A673 (cell line): ENCODE results near the gene SPATA18.

ENCODE experiments used
- EZH2 ChIP-seq: fragments of 200-600 bp; sonication (generic); IDR thresholded peaks from 2 replicates; pipeline ENCODE4 v1.6.1; 2017; ENCODE audit warnings: borderline replicate concordance, low read depth, mild to moderate bottlenecking, mixed read lengths, antibody characterized with exemption, low read length; ENCODE audit not compliant: poor library complexity, severe bottlenecking
- TF ChIP-seq, protein P1 (sequence below): fragments of 300-800, 200-600 bp; sonication (generic); conservative IDR thresholded peaks from 2 replicates; pipeline ENCODE4 v1.5.1; 2017; ENCODE audit warnings: low read depth, mild to moderate bottlenecking, antibody characterized with exemption, low read length, moderate library complexity, mixed read lengths

GRCh38 chr4:52116641-52117040 lies 65.5 kb downstream of the SPATA18 start:
- TF ChIP-seq, protein P1, sequence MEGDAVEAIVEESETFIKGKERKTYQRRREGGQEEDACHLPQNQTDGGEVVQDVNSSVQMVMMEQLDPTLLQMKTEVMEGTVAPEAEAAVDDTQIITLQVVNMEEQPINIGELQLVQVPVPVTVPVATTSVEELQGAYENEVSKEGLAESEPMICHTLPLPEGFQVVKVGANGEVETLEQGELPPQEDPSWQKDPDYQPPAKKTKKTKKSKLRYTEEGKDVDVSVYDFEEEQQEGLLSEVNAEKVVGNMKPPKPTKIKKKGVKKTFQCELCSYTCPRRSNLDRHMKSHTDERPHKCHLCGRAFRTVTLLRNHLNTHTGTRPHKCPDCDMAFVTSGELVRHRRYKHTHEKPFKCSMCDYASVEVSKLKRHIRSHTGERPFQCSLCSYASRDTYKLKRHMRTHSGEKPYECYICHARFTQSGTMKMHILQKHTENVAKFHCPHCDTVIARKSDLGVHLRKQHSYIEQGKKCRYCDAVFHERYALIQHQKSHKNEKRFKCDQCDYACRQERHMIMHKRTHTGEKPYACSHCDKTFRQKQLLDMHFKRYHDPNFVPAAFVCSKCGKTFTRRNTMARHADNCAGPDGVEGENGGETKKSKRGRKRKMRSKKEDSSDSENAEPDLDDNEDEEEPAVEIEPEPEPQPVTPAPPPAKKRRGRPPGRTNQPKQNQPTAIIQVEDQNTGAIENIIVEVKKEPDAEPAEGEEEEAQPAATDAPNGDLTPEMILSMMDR, result no peak
- no peak for TF ChIP-seq EZH2
